Neural progenitor cell (in vitro differentiated cells): Measurements from ENCODE around the gene SAMMSON. TPM values are rescaled to one million over a fixed set of nuclear protein-coding genes. Genes with fewer than 3 reads are reported as not detected.

Source experiments
- DNase-seq: peaks from one replicate; pipeline ENCODE4 v3.0.0-alpha.2; 2016; ENCODE audit warnings: low spot score
- H2AFZ ChIP-seq: fragments of 200-600 bp; sonication (generic); replicated peaks from 2 replicates; pipeline ENCODE4 v1.6.1; 2016; ENCODE audit warnings: antibody characterized with exemption
- H3F3A ChIP-seq: fragments of 200-600 bp; sonication (generic); 2 replicates; pipeline ENCODE4 v1.6.1; 2016; ENCODE audit warnings: antibody characterized with exemption, low read depth
- H3K27ac ChIP-seq: fragments of 200-600 bp; sonication (generic); 2 replicates; pipeline ENCODE4 v1.5.1; 2016; ENCODE audit warnings: mild to moderate bottlenecking
- H3K27me3 ChIP-seq: fragments of 200-600 bp; sonication (generic); 2 replicates; pipeline ENCODE4 v1.6.1; 2016; ENCODE audit warnings: mild to moderate bottlenecking, moderate library complexity
- H3K36me3 ChIP-seq: fragments of 200-600 bp; sonication (generic); 2 replicates; pipeline ENCODE4 v1.5.1; 2016
- H3K4me1 ChIP-seq: fragments of 200-600 bp; sonication (generic); 2 replicates; pipeline ENCODE4 v1.6.1; 2016; ENCODE audit warnings: mixed run types
- H3K4me2 ChIP-seq: fragments of 200-600 bp; sonication (generic); 2 replicates; pipeline ENCODE4 v1.6.1; 2016
- H3K4me3 ChIP-seq: fragments of 200-600 bp; sonication (generic); 2 replicates; pipeline ENCODE4 v1.5.1; 2016
- H3K79me2 ChIP-seq: fragments of 200-600 bp; sonication (generic); 2 replicates; pipeline ENCODE4 v1.6.1; 2016; ENCODE audit warnings: low read depth
- H3K9ac ChIP-seq: fragments of 200-600 bp; sonication (generic); 2 replicates; pipeline ENCODE4 v1.6.1; 2016
- H3K9me3 ChIP-seq: fragments of 200-600 bp; sonication (generic); 2 replicates; pipeline ENCODE4 v1.5.1; 2016; ENCODE audit warnings: low read depth
- H4K20me1 ChIP-seq: fragments of 200-600 bp; sonication (generic); 2 replicates; pipeline ENCODE4 v1.6.1; 2016; ENCODE audit warnings: low read depth
- H3K27ac Mint-ChIP-seq: 3 replicates; pipeline ENCODE4 v1.8.0; 2021; ENCODE audit warnings: mixed read lengths
- H3K27me3 Mint-ChIP-seq: 2 replicates; pipeline ENCODE4 v1.8.0; 2022; ENCODE audit warnings: low read depth, mild to moderate bottlenecking, inconsistent platforms, moderate library complexity, mixed read lengths; ENCODE audit not compliant: insufficient read depth
- H3K36me3 Mint-ChIP-seq: 3 replicates; pipeline ENCODE4 v1.8.0; 2021; ENCODE audit warnings: mixed read lengths
- H3K4me1 Mint-ChIP-seq: 3 replicates; pipeline ENCODE4 v1.8.0; 2021; ENCODE audit warnings: mixed read lengths
- H3K4me3 Mint-ChIP-seq: 3 replicates; pipeline ENCODE4 v1.8.0; 2021; ENCODE audit warnings: mild to moderate bottlenecking, moderate library complexity, mixed read lengths
- H3K9me3 Mint-ChIP-seq: 3 replicates; pipeline ENCODE4 v1.8.0; 2020; ENCODE audit warnings: mixed read lengths
- EZH2 ChIP-seq: fragments of 200-600 bp; sonication (generic); IDR thresholded peaks from 2 replicates; pipeline ENCODE4 v1.6.1; 2017; ENCODE audit warnings: antibody characterized with exemption, mild to moderate bottlenecking, moderate library complexity
- EZH2phosphoT487 ChIP-seq: fragments of 200-600 bp; sonication (generic); IDR thresholded peaks from 2 replicates; pipeline ENCODE4 v1.6.1; 2017; ENCODE audit warnings: antibody characterized with exemption
- total RNA-seq: library from RNA; depleted of rRNA; stranded (reverse); fragments of >200 nt; gene quantifications from 2 replicates; pipeline ENCODE4 v1.2.3, GENCODE V29; 2015; ENCODE audit warnings: low replicate concordance
- TF ChIP-seq, protein P1 (sequence below): fragments of 200-600 bp; sonication (generic); IDR thresholded peaks from 2 replicates; pipeline ENCODE4 v1.5.1; 2017; ENCODE audit warnings: antibody characterized with exemption, mild to moderate bottlenecking

The SAMMSON gene
- total RNA-seq, 1 donor from 2014 or later, result not detected

DNA sequence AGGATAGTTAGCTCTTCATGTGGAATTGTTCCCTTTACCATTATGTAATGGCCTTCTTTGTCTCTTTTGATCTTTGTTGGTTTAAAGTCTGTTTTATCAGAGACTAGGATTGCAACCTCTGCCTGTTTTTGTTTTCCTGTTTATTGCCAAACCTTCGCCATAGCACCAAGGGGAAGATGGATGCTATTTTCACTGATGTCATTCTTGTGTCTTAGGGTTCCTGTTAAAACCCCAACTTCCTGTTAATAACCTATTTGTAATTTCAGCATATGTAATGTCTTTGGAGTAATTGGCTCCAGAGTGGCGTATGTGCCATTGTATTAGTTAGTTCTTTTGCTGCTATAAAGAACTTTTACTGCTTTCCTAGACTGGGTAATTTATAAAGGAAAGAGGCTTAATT, 10.8 kb downstream of the SAMMSON start:
- Histone ChIP-seq H3K36me3 (no peaks in the 10 kb centered on the region), H3K4me3 (no peak overlapping the region), H3K9me3 (no peaks in the 10 kb centered on the region), H3K4me2 (no peak overlapping the region), H3F3A (no peaks in the 10 kb centered on the region), H3K27ac (no peak overlapping the region), H2AFZ (no peak overlapping the region), H3K79me2 (no peaks in the 10 kb centered on the region), H4K20me1 (no peaks in the 10 kb centered on the region), H3K4me1 (no peaks in the 10 kb centered on the region), H3K9ac (no peak overlapping the region), H3K27me3 (no peaks in the 10 kb centered on the region)
- Mint-ChIP-seq H3K27ac (no peak overlapping the region), H3K36me3 (no peaks in the 10 kb centered on the region), H3K4me3 (no peak overlapping the region), H3K9me3 (peaks cover 5% of the 10 kb centered on the region), H3K4me1 (no peaks in the 10 kb centered on the region), H3K27me3 (no peaks in the 10 kb centered on the region)
- TF ChIP-seq, protein P1, sequence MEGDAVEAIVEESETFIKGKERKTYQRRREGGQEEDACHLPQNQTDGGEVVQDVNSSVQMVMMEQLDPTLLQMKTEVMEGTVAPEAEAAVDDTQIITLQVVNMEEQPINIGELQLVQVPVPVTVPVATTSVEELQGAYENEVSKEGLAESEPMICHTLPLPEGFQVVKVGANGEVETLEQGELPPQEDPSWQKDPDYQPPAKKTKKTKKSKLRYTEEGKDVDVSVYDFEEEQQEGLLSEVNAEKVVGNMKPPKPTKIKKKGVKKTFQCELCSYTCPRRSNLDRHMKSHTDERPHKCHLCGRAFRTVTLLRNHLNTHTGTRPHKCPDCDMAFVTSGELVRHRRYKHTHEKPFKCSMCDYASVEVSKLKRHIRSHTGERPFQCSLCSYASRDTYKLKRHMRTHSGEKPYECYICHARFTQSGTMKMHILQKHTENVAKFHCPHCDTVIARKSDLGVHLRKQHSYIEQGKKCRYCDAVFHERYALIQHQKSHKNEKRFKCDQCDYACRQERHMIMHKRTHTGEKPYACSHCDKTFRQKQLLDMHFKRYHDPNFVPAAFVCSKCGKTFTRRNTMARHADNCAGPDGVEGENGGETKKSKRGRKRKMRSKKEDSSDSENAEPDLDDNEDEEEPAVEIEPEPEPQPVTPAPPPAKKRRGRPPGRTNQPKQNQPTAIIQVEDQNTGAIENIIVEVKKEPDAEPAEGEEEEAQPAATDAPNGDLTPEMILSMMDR, result no peak
- TF ChIP-seq EZH2phosphoT487 (no peak), EZH2 (no peak)
- no peak for DNase-seq

DNA sequence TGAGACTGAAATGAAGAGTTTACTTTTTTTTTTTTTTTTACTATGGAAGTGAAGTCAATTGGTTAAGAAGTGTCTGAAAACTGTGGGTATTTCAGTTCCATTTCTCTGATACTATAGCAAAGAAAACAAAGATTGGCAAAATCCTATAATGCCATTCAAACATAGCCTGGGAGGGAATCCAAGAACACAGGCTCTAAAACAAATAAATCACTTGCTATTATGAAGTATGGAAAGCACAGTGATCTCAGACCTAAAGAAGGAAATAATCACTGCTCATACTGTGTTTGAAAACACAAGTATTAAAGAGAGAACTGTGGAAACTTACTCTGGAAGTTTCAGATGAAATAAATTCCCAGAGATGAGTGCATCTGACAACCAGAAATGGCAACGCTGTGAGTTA, 12.0 kb downstream of the SAMMSON start:
- DNase-seq, result no peak
- no peaks in the 10 kb centered on the region for H3K9me3 ChIP-seq
- H3K9me3 Mint-ChIP-seq, result peaks cover 8% of the 10 kb centered on the region
- no peak overlapping the region for H2AFZ ChIP-seq
- H4K20me1 ChIP-seq, result no peaks in the 10 kb centered on the region
- H3K4me3 ChIP-seq, result no peak overlapping the region
- H3F3A ChIP-seq, result no peaks in the 10 kb centered on the region
- H3K27ac Mint-ChIP-seq, result no peak overlapping the region
- H3K9ac ChIP-seq, result no peak overlapping the region
- no peaks in the 10 kb centered on the region for H3K27me3 ChIP-seq
- H3K4me3 Mint-ChIP-seq, result no peak overlapping the region
- H3K27me3 Mint-ChIP-seq, result no peaks in the 10 kb centered on the region
- no peaks in the 10 kb centered on the region for H3K4me1 ChIP-seq
- H3K79me2 ChIP-seq, result no peaks in the 10 kb centered on the region
- H3K4me2 ChIP-seq, result no peak overlapping the region
- H3K4me1 Mint-ChIP-seq, result no peaks in the 10 kb centered on the region
- H3K27ac ChIP-seq, result no peak overlapping the region
- no peaks in the 10 kb centered on the region for H3K36me3 Mint-ChIP-seq
- TF ChIP-seq, protein P1, result no peak
- no peak for TF ChIP-seq EZH2
- no peak for TF ChIP-seq EZH2phosphoT487
- H3K36me3 ChIP-seq, result no peaks in the 10 kb centered on the region

DNA sequence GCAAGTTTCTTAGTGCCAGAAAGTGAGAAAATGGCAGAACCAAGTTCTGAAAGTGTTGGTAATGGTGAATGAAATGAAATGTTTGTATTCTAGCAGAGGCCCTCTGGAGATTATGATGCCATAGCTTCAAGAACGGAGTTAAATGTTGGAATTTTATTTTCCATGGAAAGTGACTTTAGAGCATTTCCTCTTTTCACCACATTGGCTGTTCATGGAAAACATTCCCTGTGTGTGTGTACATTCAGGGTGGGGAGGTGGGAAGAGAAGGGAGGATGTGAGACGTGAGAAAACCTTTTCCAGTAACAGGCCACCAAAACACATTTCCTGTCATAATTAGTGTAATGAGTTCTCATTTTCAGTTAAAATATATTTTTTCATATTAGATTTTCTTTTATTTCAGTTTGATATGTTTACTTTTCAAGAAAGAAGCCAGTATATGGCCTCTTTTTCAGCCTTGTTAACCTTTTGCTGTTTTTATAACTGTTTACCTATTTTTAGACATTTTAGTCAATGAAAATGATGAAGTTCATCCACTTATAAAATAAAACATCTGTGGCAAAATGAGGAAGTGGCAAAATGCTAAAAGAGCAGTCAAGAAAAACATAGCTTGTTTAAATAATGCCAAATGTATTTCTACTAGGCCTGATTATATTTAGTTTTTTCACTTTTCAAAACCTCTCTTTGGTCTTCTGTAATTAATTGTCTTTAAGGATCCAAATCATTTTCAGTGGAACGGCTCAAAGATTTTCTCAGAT, 21.6 kb downstream of the SAMMSON start:
- Mint-ChIP-seq H3K4me1 (no peaks in the 10 kb centered on the region), H3K9me3 (no peaks in the 10 kb centered on the region), H3K27me3 (no peaks in the 10 kb centered on the region), H3K4me3 (no peak overlapping the region), H3K27ac (no peak overlapping the region), H3K36me3 (no peaks in the 10 kb centered on the region)
- H3K27me3 ChIP-seq, result no peaks in the 10 kb centered on the region
- H2AFZ ChIP-seq, result no peak overlapping the region
- H3K9me3 ChIP-seq, result no peaks in the 10 kb centered on the region
- no peak overlapping the region for H3K4me3 ChIP-seq
- no peaks in the 10 kb centered on the region for H3K79me2 ChIP-seq
- H3K4me2 ChIP-seq, result no peak overlapping the region
- H3K4me1 ChIP-seq, result no peaks in the 10 kb centered on the region
- no peak overlapping the region for H3K27ac ChIP-seq
- TF ChIP-seq, protein P1, result no peak
- TF ChIP-seq EZH2, result no peak
- no peak for TF ChIP-seq EZH2phosphoT487
- no peaks in the 10 kb centered on the region for H3K36me3 ChIP-seq
- no peaks in the 10 kb centered on the region for H4K20me1 ChIP-seq
- DNase-seq, result no peak
- H3K9ac ChIP-seq, result no peak overlapping the region
- H3F3A ChIP-seq, result no peaks in the 10 kb centered on the region
